ENCODE results near the gene PRKAG2.
A peak's percentile ranks its signal among the peaks of the same experiment; 100 is the strongest.

PRKAG2 gene

DNA sequence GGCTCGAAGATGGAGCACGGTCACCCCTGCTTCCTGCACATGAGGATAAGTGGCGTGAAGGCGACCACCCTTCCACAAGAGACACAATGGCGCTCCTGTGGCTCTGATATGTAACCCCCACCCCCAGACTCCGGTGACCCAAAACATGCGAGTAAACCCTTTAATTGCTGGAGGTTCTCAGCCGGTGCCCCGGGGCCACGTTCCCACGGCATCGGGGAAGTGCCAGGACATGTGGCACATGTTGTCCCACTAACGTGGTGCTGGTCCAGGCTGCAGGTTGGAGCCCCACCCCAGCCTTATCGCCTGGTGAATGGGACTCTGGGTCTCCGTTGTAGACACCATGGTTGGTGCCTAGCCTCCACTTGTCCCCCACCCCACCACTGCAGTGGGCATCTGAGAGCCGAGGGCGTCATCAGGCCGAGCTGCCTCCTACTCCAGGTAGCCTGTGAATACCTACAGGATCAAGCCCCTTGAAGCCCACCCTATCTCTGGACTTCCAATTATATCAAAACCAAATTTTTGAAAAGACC lies 132.8 kb downstream of the PRKAG2 start:
- no peak for DNase-seq (ENCODE audit: low spot score)

GRCh38 chr7:151743481-151743983 lies 133.4 kb downstream of the PRKAG2 start:
- DNase-seq (ENCODE audit: low spot score) = no peak

DNA sequence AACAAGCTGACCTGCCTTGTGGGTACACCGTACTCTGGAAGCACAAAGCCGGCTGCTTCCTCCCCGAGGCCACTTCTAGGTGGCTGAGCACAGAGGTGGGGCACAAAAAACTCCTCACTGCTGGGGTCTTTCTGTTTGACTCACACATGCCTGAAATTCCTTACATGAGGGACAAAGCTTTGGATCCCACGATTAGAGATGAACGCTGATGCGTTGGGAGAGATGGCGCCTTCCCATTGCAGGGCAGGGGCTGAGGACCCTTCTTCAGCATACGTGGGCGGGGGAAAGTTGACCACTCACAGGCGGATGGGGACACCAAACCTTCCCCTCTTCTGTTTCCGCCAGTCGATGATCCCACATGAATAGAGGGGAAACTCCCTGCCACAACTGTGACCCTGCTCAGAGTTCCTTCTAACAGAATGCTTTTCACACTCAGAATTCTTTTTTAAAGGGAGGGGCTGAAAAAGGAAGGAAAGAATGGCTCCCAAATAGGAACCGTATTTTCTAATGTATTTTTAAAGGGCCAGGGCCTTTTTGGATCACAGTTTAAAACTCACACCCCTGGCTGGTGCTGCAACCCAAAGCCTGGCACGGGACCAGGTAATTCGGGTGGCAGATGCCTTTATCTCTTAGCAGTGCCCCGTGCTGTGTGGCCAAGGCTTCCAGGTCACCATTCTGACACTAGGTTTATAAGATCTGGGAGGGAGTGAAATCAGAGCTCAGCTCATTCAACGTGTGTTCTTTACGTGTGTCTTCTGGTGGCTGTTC lies 134.0 kb downstream of the PRKAG2 start:
- no peak for DNase-seq (ENCODE audit: low spot score)

DNA sequence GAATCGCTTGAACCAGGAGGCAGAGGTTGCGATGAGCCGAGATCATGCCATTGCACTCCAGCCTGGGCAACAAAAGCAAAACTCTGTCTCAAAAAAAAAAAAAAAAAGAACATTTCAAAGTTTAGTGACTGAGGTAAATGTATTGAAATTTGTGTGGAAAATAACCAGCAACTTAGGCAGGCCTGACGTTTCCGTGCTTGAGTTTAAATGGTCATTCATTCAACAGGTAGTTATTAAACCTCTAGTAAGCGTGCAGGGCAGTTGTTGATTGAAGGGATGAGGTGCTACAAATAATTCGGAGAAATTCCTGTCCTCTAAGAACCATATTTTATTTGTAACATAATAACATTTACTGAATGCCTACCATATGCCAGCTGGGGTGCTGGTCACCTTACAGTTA lies 135.3 kb downstream of the PRKAG2 start:
- DNase-seq (ENCODE audit: low spot score) = no peak

DNA sequence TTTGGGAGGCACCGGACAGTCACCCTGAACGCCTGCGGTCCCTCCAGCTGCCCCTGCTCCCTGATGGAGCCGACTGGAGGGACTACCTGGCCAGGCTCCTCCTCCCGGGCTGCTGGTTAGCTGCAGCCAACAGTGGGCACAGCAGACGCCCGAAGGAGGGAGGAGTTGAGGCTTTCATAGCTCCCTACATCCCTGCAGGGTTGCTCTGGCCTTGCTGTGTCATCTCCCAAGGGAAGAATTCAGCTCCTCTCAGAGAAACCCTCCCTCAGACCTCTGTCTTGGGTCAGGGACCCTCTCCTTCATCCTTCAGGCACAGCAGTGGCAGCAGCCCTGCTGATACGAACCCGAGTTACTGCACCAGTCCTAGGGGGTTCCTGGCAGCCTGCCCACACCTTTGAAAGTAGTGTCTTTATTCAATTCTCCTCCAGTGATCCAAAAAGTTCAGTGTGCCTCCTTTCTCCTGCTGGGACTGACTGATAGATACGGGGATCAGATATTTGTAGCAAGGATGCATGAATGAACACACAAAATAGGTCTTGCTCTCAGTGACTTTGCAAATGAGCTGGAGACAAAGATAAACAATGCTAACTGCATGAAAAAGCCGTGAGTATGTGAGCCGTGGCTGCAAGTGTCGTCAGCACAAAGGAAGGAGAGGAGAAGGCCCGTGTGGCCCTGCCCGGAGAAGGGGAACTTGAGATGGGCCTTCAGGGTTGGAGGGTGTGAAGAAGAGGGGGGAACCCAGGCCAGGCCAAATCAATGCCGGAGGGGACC lies 136.6 kb downstream of the PRKAG2 start:
- no peak for DNase-seq (ENCODE audit: low spot score)

DNA sequence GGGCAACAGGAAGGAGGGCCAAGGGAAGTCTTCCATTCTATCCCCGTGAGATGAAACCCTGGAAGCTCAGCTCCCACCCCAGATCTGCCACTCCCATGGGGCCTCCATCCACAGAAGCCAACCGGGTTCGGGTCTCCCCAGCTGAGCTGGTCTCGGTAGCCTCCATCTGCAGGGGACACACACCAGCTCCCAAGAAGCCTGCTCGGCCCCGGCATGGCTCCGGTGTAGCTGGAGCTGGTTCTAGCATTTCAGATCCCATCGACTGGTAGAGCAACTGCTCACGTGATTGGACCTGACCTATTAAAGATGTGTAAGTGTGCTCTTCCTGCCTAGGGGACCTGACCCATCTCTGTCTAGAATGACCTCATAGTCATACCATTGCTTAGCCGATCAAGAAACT lies 138.0 kb downstream of the PRKAG2 start:
- no peak for DNase-seq (ENCODE audit: low spot score)

- DNase-seq (ENCODE audit: low spot score) = no peak
Measured at GRCh38 chr7:151736403-151736909, 140.5 kb downstream of the PRKAG2 start.

DNA sequence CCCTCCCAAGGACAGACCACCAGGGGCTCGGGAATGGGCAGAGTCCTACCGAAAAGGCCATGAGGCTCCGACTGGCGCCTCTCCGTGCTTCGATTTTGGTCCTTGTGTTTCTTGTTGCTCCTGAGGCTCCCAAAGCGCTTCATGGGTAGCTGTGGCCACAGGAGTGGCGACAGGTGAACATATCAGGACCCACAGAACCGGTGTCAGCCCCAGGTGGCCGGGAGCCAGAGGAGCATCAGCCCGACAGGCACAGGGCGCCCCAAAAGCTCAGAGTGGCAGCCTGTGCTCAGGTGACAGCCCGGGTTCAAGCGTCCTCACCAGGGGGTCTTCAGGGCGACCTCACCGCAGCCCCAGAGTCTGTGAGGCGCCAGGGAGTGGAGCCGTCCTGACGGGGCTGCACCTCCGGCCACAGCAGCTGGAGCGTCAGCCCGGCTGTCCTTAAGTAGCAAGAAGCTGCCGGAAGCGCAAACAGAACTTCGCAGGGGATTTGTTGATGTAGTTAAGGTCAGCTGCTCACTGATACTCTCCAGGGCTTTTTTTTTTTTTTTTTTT lies 141.0 kb downstream of the PRKAG2 start:
- no peak for DNase-seq (ENCODE audit: low spot score)

- no peak for DNase-seq (ENCODE audit: low spot score)
Measured at GRCh38 chr7:151735186-151735850, 141.6 kb downstream of the PRKAG2 start.

- DNase-seq (ENCODE audit: low spot score) = no peak
Measured at GRCh38 chr7:151732834-151733592, 143.9 kb downstream of the PRKAG2 start.

- DNase-seq (ENCODE audit: low spot score) = no peak
Measured at GRCh38 chr7:151732292-151732691, 144.6 kb downstream of the PRKAG2 start.

- DNase-seq (ENCODE audit: low spot score) = no peak
Measured at GRCh38 chr7:151731022-151731441, 145.9 kb downstream of the PRKAG2 start.

DNA sequence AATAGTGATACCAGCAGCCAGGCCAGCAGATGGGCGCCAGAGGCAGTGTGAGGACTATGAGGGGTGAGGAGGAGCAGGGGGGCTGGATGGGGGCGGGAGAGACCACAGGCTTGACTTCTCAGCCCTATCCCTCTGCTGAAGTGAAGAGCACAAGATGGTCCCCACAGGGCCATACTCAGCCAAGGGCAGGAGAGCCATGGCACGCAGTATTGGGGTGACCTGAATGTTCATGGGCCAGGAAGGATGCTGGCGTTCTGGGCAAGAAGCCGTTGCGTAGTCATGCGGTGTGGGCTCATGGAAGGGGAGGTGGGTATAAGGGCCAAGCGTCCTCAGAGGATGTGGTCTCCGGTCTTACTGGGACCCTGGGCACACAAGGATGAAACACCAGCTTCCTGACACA lies 146.3 kb downstream of the PRKAG2 start:
- no peak for DNase-seq (ENCODE audit: low spot score)

DNA sequence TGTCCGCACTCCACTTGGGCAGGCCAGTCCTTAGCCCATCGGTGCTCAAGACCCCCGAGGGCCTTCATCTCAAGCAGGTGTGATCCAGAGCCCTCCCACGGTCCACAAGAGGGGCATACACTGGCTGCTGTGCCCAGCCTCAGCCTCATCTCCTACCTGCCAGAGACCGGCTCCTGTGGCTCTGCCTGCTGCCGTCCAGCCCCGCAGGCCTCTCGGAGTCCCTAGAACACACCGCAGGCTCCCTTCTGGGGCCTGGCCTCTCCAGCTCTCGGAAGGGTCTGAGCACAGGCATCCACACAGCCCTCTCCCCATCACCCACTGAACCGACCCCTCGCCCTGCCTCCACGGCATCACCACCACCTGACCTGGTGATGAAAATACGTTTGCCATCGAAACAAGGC lies 147.4 kb downstream of the PRKAG2 start:
- no peak for DNase-seq (ENCODE audit: low spot score)

DNA sequence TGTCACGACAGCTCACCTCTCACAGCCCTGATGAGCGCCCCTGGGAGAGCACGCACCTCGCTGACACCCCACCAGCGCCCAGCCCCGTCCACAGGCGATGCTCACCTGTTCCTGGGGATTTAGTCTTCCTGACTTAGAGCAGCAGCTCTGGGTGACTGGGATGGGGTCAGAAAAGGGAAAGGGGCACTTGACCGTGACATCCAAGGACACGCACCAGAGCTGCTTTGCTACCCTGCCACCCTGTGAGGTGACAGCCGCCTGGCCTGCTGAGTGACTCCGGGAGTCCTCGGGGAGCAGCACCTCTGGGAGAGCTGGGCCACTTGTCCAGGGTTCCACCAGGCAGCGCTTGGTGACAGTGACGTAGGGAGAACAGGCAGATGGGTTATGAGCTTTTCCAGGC lies 148.2 kb downstream of the PRKAG2 start:
- DNase-seq (ENCODE audit: low spot score) = no peak

GRCh38 chr7:151728286-151728660 lies 148.6 kb downstream of the PRKAG2 start:
- no peak for DNase-seq (ENCODE audit: low spot score)

DNA sequence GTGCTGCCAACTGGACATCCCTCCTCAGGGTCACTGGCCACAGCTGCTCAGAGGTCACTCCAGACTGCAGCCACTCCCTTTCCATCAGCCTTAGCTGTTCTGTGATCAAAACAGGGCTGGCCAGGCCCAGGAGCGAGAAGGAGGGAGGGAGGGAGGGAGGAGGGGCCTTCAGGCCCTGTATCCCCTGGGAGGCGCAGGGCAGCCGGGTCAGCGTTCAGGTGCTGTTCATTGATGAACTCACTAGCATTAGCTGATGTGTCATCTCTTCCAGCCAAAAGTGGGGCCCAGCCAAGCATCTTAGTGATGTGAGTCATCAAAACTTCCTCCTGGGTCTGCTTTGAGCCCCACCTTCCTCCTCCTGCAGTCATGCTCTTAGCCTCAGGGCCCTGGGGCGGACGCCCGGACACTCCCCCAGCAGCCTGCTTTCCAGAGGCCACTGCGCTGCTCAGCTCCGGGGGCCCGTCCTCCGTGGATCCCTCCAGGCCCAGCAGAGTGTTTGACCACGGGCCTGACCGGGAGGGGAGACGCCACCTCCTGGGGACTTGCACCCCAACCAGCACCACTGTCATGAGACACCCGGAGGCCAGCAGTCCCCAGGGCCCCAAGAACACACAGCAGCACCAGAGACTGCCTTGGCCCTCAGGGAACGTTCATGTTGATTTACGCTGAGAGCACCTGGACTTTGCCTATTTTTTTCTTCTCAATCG lies 149.2 kb downstream of the PRKAG2 start:
- peak; percentile 24 for DNase-seq (ENCODE audit: low spot score)

GRCh38 chr7:151726652-151727578 lies 150.0 kb downstream of the PRKAG2 start:
- no peak for DNase-seq (ENCODE audit: low spot score)

GRCh38 chr7:151725844-151726651 lies 150.9 kb downstream of the PRKAG2 start:
- no peak for DNase-seq (ENCODE audit: low spot score)

Measured in CD4-positive, alpha-beta T cell treated with Interleukin-6 at 100 ng/mL for 8 hours (primary cell).